ENCODE results near the gene NPR2. TPM values are rescaled to one million over a fixed set of nuclear protein-coding genes. Genes with fewer than 3 reads are reported as not detected.

NPR2 gene
- total and polyA plus RNA-seq, 2 of the 13 experiments (the other 11 are each of a cell fraction or from before 2014, with no cell fraction given), result 7.4 to 9.4 TPM

- TF ChIP-seq UBTF (CRISPR knock-in tag; IDR thresholded peaks at IDR 0.05), result peak; percentile 81
- TF ChIP-seq NKX3-1 (CRISPR knock-in tag; IDR thresholded peaks at IDR 0.05), result peak; percentile 75
- TF ChIP-seq ADNP (CRISPR knock-in tag; IDR thresholded peaks at IDR 0.05), result no peak
- TF ChIP-seq ZNF598 (CRISPR knock-in tag; IDR thresholded peaks at IDR 0.05; ENCODE audit: borderline replicate concordance), result no peak
- no peak for TF ChIP-seq MED8 (CRISPR knock-in tag; IDR thresholded peaks at IDR 0.05; ENCODE audit: insufficient replicate concordance)
- no peak for TF ChIP-seq SSRP1 (CRISPR knock-in tag; IDR thresholded peaks at IDR 0.05)
- TF ChIP-seq EP300 (IDR thresholded peaks at IDR 0.05; ENCODE audit: low read depth in 2 of 2, low read length in 2 of 2), result no peak
- TF ChIP-seq EP300 (CRISPR knock-in tag; IDR thresholded peaks at IDR 0.05; ENCODE audit: borderline replicate concordance), result no peak
- TF ChIP-seq ZNF782 (CRISPR knock-in tag; IDR thresholded peaks at IDR 0.05; ENCODE audit: borderline replicate concordance), result no peak
- no peak; the same call in 1 of the 2 replicates for TF ChIP-seq ZSCAN29 (CRISPR knock-in tag; conservative IDR thresholded peaks at IDR 0.05)
- TF ChIP-seq RARG (CRISPR knock-in tag; IDR thresholded peaks at IDR 0.05; ENCODE audit: low read depth), result no peak
- TF ChIP-seq RORA (CRISPR knock-in tag; IDR thresholded peaks at IDR 0.05), result no peak
- TF ChIP-seq, protein P1, sequence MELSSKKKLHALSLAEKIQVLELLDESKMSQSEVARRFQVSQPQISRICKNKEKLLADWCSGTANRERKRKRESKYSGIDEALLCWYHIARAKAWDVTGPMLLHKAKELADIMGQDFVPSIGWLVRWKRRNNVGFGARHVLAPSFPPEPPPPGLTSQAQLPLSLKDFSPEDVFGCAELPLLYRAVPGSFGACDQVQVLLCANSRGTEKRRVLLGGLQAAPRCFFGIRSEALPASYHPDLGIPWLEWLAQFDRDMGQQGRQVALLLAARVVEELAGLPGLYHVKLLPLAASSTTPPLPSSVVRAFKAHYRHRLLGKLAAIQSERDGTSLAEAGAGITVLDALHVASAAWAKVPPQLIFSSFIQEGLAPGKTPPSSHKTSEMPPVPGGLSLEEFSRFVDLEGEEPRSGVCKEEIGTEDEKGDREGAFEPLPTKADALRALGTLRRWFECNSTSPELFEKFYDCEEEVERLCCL (CRISPR knock-in tag; IDR thresholded peaks at IDR 0.05; ENCODE audit: borderline replicate concordance), result no peak
- TF ChIP-seq ISL2 (CRISPR knock-in tag; IDR thresholded peaks at IDR 0.05), result peak; percentile 14; the same call in 1 of the 2 replicates
- TF ChIP-seq ZNF160 (CRISPR knock-in tag; IDR thresholded peaks at IDR 0.05), result peak; percentile 54; the same call in 1 of the 2 replicates
- TF ChIP-seq ZNF530 (CRISPR knock-in tag; IDR thresholded peaks at IDR 0.05; ENCODE audit: low read depth), result no peak
- no peak for TF ChIP-seq GFI1 (CRISPR knock-in tag; IDR thresholded peaks at IDR 0.05; ENCODE audit: borderline replicate concordance)
- TF ChIP-seq RFX5 (IDR thresholded peaks at IDR 0.05; ENCODE audit: low read depth, low read length), result peak; percentile 41; the same call in 1 of the 2 replicates
- TF ChIP-seq, protein P2, sequence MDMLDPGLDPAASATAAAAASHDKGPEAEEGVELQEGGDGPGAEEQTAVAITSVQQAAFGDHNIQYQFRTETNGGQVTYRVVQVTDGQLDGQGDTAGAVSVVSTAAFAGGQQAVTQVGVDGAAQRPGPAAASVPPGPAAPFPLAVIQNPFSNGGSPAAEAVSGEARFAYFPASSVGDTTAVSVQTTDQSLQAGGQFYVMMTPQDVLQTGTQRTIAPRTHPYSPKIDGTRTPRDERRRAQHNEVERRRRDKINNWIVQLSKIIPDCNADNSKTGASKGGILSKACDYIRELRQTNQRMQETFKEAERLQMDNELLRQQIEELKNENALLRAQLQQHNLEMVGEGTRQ (IDR thresholded peaks at IDR 0.05; ENCODE audit: low read depth, low read length), result no peak
- TF ChIP-seq, protein P2 (CRISPR knock-in tag; IDR thresholded peaks at IDR 0.05; ENCODE audit: borderline replicate concordance), result no peak
- no peak for TF ChIP-seq FOXA1 (IDR thresholded peaks at IDR 0.05)
- TF ChIP-seq FOXA1 (CRISPR knock-in tag; IDR thresholded peaks at IDR 0.05), result no peak; the same call in 1 of the 2 replicates
- no peak for TF ChIP-seq ZNF350 (CRISPR knock-in tag; IDR thresholded peaks at IDR 0.05; ENCODE audit: borderline replicate concordance, low read depth)
- no peak; the same call in 1 of the 2 replicates for TF ChIP-seq TFDP1 (CRISPR knock-in tag; IDR thresholded peaks at IDR 0.05; ENCODE audit: borderline replicate concordance)
Measured at GRCh38 chr9:35814841-35815543, 23.6 kb downstream of the NPR2 start, which contains the start of gene HINT2 (continued).
